Loucy (cell line): ENCODE measurements around the gene TACC2.

ENCODE experiments used
- H2AFZ ChIP-seq: fragments of 200-600 bp; sonication (generic); 2 replicates; pipeline ENCODE4 v1.6.0; 2016; ENCODE audit warnings: antibody characterized with exemption, mild to moderate bottlenecking, low read length, moderate library complexity
- H3F3A ChIP-seq: fragments of 200-600 bp; 2 replicates; pipeline ENCODE4 v1.6.0; 2016; ENCODE audit warnings: antibody characterized with exemption, low read depth, mild to moderate bottlenecking
- H3K27me3 ChIP-seq: fragments of 200-600 bp; sonication (generic); 2 replicates; pipeline ENCODE4 v1.6.1; 2014; ENCODE audit warnings: low read length, mild to moderate bottlenecking; ENCODE audit not compliant: insufficient read depth, poor library complexity, severe bottlenecking
- H3K36me3 ChIP-seq: fragments of 200-600 bp; sonication (generic); 2 replicates; pipeline ENCODE4 v1.6.1; 2016; ENCODE audit warnings: low read length; ENCODE audit not compliant: insufficient read depth
- H3K4me1 ChIP-seq: fragments of 200-600 bp; sonication (generic); 2 replicates; pipeline ENCODE4 v1.5.1; 2014; ENCODE audit warnings: low read length, mild to moderate bottlenecking; ENCODE audit not compliant: insufficient read depth, poor library complexity, severe bottlenecking
- H3K4me2 ChIP-seq: fragments of 200-600 bp; sonication (generic); 2 replicates; pipeline ENCODE4 v1.6.0; 2014; ENCODE audit warnings: antibody characterized with exemption, low read length, low read depth, mild to moderate bottlenecking; ENCODE audit not compliant: poor library complexity, severe bottlenecking
- H3K4me3 ChIP-seq: fragments of 200-600 bp; sonication (generic); 2 replicates; pipeline ENCODE4 v1.5.1; 2014; ENCODE audit warnings: low read length, mild to moderate bottlenecking, mixed read lengths; ENCODE audit not compliant: poor library complexity, severe bottlenecking
- H3K79me2 ChIP-seq: fragments of 200-600 bp; sonication (generic); 2 replicates; pipeline ENCODE4 v1.6.1; 2014; ENCODE audit warnings: low read length; ENCODE audit not compliant: insufficient read depth
- H3K9ac ChIP-seq: fragments of 200-600 bp; sonication (generic); 2 replicates; pipeline ENCODE4 v1.6.0; 2014; ENCODE audit warnings: mild to moderate bottlenecking, low read depth, low read length, moderate library complexity; ENCODE audit not compliant: poor library complexity, severe bottlenecking
- H3K9me2 ChIP-seq: fragments of 200-600 bp; sonication (generic); replicated peaks from 2 replicates; pipeline ENCODE4 v1.6.1; 2016; ENCODE audit warnings: low read depth, low read length, mixed read lengths
- H3K9me3 ChIP-seq: fragments of 200-600 bp; sonication (generic); 2 replicates; pipeline ENCODE4 v1.6.1; 2014; ENCODE audit warnings: mild to moderate bottlenecking, antibody characterized with exemption, low read length, low read depth; ENCODE audit not compliant: insufficient read depth
- H4K20me1 ChIP-seq: fragments of 200-600 bp; sonication (generic); 2 replicates; pipeline ENCODE4 v1.6.0; 2014; ENCODE audit warnings: antibody characterized with exemption, low read length, mild to moderate bottlenecking; ENCODE audit not compliant: insufficient read depth, poor library complexity, severe bottlenecking
- EZH2phosphoT487 ChIP-seq: fragments of 200-600 bp; IDR thresholded peaks from 2 replicates; pipeline ENCODE4 v1.6.1; 2018; ENCODE audit warnings: antibody characterized with exemption, mild to moderate bottlenecking, moderate library complexity, borderline replicate concordance
- TF ChIP-seq, protein P1 (sequence below): fragments of 200-600 bp; sonication (generic); conservative IDR thresholded peaks from 2 replicates; pipeline ENCODE4 v1.5.1; 2014; ENCODE audit warnings: mild to moderate bottlenecking, antibody characterized with exemption, low read length

TACC2 gene

DNA sequence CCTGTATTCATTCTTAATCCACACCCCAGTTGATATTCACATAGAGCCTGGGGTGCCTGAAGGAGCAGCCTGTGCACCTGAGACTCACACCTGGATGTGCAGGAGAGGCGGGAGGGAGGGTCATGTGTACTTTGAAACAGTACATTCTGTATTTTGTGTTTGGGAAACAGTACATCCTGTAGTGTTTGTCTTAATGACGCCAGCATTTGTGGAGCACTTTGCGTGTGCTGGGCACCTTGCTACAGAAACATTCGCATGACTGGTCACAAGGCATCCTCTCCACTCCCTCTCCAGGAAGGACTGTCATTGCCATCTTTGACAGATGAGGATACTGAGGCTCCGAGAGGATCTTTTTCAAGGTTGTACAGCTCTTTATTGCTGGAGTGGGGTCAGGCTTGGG lies 132.1 kb downstream of the TACC2 start:
- Histone ChIP-seq H3F3A (no peaks in the 10 kb centered on the region), H3K4me1 (no peaks in the 10 kb centered on the region), H3K9me2 (no peaks in the 10 kb centered on the region), H3K4me2 (no peak overlapping the region), H2AFZ (no peak overlapping the region), H3K27me3 (no peaks in the 10 kb centered on the region), H4K20me1 (no peaks in the 10 kb centered on the region), H3K9ac (no peak overlapping the region), H3K36me3 (no peaks in the 10 kb centered on the region), H3K9me3 (no peaks in the 10 kb centered on the region), H3K4me3 (no peak overlapping the region), H3K79me2 (no peaks in the 10 kb centered on the region)
- TF ChIP-seq, protein P1, sequence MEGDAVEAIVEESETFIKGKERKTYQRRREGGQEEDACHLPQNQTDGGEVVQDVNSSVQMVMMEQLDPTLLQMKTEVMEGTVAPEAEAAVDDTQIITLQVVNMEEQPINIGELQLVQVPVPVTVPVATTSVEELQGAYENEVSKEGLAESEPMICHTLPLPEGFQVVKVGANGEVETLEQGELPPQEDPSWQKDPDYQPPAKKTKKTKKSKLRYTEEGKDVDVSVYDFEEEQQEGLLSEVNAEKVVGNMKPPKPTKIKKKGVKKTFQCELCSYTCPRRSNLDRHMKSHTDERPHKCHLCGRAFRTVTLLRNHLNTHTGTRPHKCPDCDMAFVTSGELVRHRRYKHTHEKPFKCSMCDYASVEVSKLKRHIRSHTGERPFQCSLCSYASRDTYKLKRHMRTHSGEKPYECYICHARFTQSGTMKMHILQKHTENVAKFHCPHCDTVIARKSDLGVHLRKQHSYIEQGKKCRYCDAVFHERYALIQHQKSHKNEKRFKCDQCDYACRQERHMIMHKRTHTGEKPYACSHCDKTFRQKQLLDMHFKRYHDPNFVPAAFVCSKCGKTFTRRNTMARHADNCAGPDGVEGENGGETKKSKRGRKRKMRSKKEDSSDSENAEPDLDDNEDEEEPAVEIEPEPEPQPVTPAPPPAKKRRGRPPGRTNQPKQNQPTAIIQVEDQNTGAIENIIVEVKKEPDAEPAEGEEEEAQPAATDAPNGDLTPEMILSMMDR: no peak
- no peak for TF ChIP-seq EZH2phosphoT487

DNA sequence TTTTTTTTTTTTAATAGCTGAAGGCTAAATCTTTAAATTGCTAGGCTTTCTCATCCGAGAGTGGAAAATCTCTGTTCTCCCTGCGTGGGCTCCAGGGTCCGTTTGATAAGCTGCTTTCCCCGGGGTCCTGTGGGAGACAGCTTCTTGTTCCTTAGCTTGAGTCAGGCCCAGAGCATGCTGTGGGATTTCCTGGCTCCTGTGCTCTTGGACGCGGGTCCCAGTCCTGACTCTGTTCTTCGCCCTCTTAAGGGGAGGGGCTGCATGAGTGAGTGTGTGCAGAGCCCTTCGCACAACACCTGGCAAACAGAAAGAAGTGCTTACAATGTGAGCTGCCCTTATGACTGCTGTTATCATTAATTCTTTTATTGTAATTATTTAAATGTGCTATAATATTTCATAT lies 133.5 kb downstream of the TACC2 start:
- Histone ChIP-seq H3K27me3 (no peaks in the 10 kb centered on the region), H3K4me1 (no peaks in the 10 kb centered on the region), H3K9ac (no peak overlapping the region), H3F3A (no peaks in the 10 kb centered on the region), H4K20me1 (no peaks in the 10 kb centered on the region), H3K36me3 (no peaks in the 10 kb centered on the region), H3K9me2 (no peaks in the 10 kb centered on the region), H3K79me2 (no peaks in the 10 kb centered on the region), H3K4me2 (no peak overlapping the region), H2AFZ (no peak overlapping the region), H3K9me3 (no peaks in the 10 kb centered on the region; the same call in 1 of the 2 replicates), H3K4me3 (no peak overlapping the region)
- no peak for TF ChIP-seq EZH2phosphoT487
- TF ChIP-seq, protein P1: no peak

DNA sequence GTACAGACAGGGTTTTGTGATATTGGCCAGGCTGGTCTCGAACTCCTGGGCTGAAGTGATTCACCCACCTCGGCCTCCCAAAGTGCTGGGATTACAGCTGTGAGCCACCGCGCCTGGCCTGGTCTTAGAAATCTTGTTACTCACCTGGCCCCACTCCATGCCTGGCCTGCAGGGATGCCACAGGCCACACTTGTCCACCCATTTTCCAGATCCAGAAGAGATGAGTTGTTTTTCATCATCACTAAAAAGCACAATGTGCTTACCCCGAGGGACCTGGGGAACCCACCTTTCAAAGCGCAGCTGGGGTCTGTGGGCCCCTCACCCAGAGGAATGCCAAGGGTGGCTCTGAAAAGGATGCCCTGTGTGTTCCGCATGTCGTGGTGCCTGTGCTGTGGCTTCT lies 134.2 kb downstream of the TACC2 start:
- no peaks in the 10 kb centered on the region for H3K27me3 ChIP-seq
- no peaks in the 10 kb centered on the region for H3F3A ChIP-seq
- no peaks in the 10 kb centered on the region for H4K20me1 ChIP-seq
- H3K36me3 ChIP-seq: no peaks in the 10 kb centered on the region
- no peak overlapping the region for H3K9ac ChIP-seq
- no peaks in the 10 kb centered on the region for H3K9me2 ChIP-seq
- TF ChIP-seq, protein P1: no peak
- no peak for TF ChIP-seq EZH2phosphoT487
- H3K4me3 ChIP-seq: no peak overlapping the region
- no peaks in the 10 kb centered on the region for H3K4me1 ChIP-seq
- H3K9me3 ChIP-seq: no peaks in the 10 kb centered on the region; the same call in 1 of the 2 replicates
- H3K79me2 ChIP-seq: no peaks in the 10 kb centered on the region
- H2AFZ ChIP-seq: no peak overlapping the region
- H3K4me2 ChIP-seq: no peak overlapping the region
